GM20000 (cell line): Measurements from ENCODE around the gene SNPH.
"Not testable (repeated sequence)": the region's sequence is repeated elsewhere in the genome, so short reads cannot be mapped to it uniquely, and the experiment has no call there.

Source experiments
- DNase-seq: peaks from one replicate; pipeline ENCODE4 v3.0.0; 2012; ENCODE audit warnings: low spot score
- TF ChIP-seq, protein P1 (sequence below): IDR thresholded peaks from 2 replicates; pipeline ENCODE4 v1.5.1; 2012; ENCODE audit warnings: mild to moderate bottlenecking, control low read depth; ENCODE audit errors: extremely low read depth, missing control alignments

The SNPH gene

DNA sequence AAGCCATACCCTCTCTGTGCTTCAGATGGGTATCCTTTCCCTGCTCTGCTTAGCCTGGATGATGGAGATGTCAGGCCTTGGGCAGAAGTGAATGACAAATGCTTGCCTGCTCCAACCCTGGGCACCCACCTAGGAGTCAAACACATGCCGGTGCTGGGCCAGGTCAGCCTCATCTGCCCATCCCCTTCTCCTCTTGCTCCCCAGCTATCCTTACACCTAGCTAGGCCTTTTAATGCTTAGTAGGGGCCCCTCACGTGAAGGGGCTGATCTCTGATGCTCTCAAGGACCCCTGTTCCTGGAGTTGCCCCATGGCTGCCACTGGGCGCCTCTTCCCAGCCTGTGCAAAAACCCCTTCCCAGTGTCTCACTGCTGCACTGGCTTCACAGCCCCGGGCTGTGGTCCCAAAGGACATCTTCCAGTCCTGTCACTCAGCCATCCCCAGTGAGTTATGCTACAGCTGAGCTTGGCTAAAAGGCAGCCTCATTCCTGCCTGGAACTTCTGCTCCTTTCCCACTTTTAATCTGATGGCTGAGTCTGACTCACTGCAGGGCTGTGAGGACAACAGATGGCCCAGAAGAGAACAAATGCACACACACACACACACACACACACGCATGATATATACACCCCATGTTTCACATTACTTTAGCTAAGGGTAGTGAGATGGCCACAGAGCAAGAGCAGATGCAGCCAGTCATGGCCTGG, 75.6 kb downstream of the SNPH start:
- DNase-seq: no peak
- TF ChIP-seq, protein P1, sequence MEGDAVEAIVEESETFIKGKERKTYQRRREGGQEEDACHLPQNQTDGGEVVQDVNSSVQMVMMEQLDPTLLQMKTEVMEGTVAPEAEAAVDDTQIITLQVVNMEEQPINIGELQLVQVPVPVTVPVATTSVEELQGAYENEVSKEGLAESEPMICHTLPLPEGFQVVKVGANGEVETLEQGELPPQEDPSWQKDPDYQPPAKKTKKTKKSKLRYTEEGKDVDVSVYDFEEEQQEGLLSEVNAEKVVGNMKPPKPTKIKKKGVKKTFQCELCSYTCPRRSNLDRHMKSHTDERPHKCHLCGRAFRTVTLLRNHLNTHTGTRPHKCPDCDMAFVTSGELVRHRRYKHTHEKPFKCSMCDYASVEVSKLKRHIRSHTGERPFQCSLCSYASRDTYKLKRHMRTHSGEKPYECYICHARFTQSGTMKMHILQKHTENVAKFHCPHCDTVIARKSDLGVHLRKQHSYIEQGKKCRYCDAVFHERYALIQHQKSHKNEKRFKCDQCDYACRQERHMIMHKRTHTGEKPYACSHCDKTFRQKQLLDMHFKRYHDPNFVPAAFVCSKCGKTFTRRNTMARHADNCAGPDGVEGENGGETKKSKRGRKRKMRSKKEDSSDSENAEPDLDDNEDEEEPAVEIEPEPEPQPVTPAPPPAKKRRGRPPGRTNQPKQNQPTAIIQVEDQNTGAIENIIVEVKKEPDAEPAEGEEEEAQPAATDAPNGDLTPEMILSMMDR: no peak

DNA sequence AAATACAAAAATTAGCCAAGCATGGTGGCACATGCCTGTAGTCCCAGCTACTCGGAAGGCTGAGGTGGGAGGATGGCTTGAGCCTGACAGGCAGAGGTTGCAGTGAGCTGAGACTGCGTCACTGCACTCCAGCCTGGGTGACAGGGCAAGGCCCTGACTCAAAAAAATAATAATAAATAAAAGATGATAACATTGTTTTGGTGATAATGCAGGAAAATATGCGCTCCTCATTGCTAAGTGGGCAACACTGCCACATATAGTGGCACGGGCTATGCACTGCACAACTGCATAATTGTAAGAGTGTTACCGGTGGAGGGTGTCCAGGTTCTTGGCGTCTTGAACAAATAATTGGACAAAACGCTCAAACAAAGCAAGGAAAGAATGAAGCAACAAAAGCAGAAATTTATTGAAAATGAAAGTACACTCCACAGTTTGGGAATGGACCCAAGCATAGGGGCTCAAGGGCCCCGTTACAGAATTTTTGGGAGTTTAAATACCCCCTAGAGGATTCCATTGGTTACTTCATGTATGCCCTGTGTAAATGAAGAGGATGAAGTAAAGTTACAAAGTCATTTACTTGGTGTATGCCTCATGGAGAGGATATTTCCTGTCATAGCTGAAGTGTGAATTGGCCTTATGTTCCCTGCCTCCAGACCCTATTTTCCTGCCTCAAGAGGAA, 77.5 kb downstream of the SNPH start:
- not testable (repeated sequence) for DNase-seq

DNA sequence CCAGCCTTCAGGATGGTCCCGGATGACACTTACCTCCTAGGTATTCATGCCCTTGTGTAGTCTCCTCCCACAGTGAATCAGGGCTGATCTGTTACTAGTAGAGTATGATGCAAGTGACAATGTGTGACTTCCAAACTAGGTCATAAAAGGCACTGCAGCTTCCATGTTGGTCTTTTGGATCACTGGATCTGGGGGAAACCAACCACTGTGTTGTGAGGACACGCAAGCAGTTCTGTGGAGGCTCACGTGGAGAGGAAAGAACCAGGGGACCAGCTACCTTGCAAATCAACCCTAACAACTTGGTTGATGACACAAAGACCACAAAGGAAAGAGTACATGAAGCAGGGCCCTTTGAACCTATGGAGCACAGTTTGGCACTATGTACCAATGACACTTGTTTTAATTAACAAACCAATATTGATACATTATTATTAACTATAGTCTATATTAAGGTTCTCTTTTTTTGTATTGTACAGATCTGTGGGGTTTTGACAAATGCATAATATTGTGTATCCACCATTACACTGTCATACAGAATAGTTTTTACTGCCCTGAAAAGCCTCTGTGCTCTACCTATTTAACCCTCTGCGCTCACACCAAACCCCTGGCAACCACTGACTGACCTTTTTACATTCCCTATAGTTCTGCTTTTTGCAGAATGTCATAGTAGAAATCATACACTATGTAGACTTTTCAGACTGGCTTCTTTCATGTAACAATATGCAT, 79.1 kb downstream of the SNPH start:
- DNase-seq: no peak
- TF ChIP-seq, protein P1: no peak

DNA sequence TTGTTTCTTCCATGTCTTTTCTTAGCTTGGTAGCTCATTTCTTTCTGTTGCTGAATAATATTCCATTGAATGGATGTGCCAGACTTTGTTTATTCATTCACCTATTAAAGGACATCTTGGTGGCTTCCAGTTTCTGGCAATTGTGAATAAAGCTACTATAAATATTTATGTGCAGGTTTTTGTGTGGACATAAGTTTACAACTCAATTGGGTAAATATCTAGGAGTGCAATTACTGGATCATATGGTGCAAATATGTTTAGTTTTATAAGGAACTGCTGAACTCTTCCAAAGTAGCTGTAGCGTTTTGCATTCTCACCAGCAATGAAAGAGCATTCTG, 79.6 kb downstream of the SNPH start:
- TF ChIP-seq, protein P1: no peak
- no peak for DNase-seq

DNA sequence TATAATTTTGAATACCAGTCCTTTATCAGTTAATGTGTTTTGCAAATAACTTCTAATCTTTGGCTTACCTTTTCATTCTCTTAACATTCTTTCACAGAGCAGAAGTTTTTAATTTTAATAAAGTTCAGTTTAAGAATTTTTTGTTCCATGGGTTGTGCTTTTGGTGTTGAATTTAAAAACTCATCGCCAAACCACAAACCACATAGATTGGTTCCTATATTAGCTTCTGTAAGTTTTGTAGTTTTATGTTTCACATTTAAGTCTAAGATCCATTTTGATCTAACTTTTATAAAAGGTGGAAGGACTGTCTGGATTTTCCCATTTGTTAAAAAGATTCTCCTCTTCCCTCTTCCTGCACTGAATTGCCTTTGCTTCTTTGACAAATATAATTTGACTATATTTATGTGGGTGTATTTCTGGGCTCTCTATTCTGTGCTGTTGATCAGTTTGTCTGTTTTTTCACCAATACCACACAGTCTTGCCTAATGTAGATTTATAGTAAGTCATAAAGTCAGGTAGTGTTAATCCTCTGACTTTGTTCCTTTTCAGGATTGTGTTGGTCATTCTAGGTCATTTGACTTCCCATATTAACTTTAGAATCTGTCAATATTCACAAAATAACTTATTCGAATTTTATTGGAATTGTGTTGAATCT, 80.3 kb downstream of the SNPH start:
- DNase-seq: no peak
- TF ChIP-seq, protein P1: no peak

DNA sequence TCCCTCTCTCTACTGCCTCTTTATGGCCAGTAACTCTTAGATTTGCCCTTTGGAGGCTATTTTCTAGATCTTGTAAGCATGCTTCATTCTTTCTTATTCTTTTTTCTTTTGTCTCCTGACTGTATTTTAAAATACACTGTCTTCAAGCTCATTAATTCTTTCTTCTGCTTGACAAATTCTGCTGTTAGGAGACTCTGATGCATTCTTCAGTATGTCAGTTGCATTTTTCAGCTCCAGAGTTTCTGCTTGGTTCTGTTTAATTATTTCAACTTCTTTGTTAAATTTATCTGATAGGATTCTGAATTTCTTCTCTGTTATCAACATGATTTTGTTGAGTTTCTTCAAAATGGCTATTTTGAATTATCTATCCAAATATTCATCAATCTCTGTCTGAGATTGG, 87.9 kb downstream of the SNPH start:
- TF ChIP-seq, protein P1: no peak

DNA sequence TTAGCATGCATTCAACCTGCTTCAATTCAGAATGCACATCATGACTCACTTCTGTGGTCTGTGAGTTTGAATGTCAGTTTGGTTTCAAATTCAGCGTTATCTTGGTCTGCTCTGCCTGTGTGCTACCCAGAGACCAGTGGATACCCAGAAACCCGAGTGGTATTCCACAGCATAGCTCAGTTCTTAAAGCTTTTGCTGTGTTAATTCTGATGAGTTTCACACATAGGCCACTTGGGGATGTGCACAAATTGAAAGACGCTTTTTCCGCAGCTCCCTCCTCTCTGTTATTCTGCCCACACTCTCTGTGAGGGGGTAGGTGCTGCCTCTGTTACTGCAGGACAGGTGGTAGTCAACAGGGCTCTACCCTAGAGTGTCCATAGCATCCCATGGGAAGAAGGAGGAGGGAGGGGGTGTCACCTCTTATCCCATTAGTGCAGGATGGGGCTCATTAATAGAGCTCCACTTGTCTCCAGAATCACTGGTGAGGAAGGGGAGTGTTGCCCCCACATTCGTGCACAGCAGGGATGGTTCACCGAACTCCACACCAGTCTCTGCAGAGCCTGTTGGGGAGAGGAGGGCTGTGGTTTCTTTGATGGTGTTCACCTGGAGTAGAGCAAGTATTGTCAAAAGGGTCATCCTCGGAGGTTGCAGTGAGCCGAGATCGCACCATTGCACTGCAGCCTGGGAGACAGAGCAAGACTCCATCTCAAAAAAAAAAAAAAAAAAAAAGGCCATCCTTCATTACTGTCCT, 92.0 kb downstream of the SNPH start:
- TF ChIP-seq, protein P1: no peak
- no peak for DNase-seq

More for the DNA sequence above, 87.9 kb downstream of the SNPH start:
- DNase-seq: no peak
